Neuronal stem cell (in vitro differentiated cells): ENCODE measurements around the gene OR5H15.
"Not testable (repeated sequence)": the region's sequence is repeated elsewhere in the genome, so short reads cannot be mapped to it uniquely, and the experiment has no call there.

ENCODE experiments used
- DNase-seq: peaks from one replicate; pipeline ENCODE4 v3.0.0-alpha.2; 2013; ENCODE audit warnings: low spot score
- H2AFZ ChIP-seq: one replicate; pipeline ENCODE4 v1.6.1; 2013; ENCODE audit warnings: mild to moderate bottlenecking, low read length, inconsistent platforms
- H2AK5ac ChIP-seq: 2 replicates; pipeline ENCODE4 v1.6.1; 2013; ENCODE audit warnings: low read depth, mild to moderate bottlenecking, inconsistent platforms, low read length, moderate library complexity, mixed read lengths
- H2BK120ac ChIP-seq: 2 replicates; pipeline ENCODE4 v1.6.1; 2013; ENCODE audit warnings: low read depth, mild to moderate bottlenecking, inconsistent platforms, low read length, moderate library complexity, mixed read lengths
- H2BK12ac ChIP-seq: one replicate; pipeline ENCODE4 v1.6.1; 2013; ENCODE audit warnings: low read length, inconsistent platforms
- H2BK15ac ChIP-seq: 2 replicates; pipeline ENCODE4 v1.6.1; 2013; ENCODE audit warnings: mild to moderate bottlenecking, low read length, inconsistent platforms, mixed read lengths
- H2BK5ac ChIP-seq: one replicate; pipeline ENCODE4 v1.6.1; 2013; ENCODE audit warnings: inconsistent platforms, mild to moderate bottlenecking, low read length, moderate library complexity
- H3K14ac ChIP-seq: one replicate; pipeline ENCODE4 v1.6.1; 2013; ENCODE audit warnings: low read length, inconsistent platforms
- H3K18ac ChIP-seq: 2 replicates; pipeline ENCODE4 v1.6.1; 2013; ENCODE audit warnings: low read length, inconsistent platforms
- H3K23ac ChIP-seq: 2 replicates; pipeline ENCODE4 v1.6.1; 2013; ENCODE audit warnings: low read depth, mild to moderate bottlenecking, mixed read lengths, low read length, inconsistent platforms; ENCODE audit not compliant: poor library complexity
- H3K27ac ChIP-seq: replicated peaks from 3 replicates; pipeline ENCODE4 v1.5.1; 2013; ENCODE audit warnings: low read length, inconsistent platforms
- H3K27me3 ChIP-seq, 3 experiments: 2 replicates each; pipeline ENCODE4 v1.6.1; 2013; ENCODE audit warnings: low read length in 3 of 3, mild to moderate bottlenecking in 2 of 3, inconsistent platforms in 1 of 3, low read depth in 1 of 3, mixed read lengths in 1 of 3, moderate library complexity in 1 of 3; ENCODE audit not compliant: control insufficient read depth in 3 of 3, insufficient read depth in 3 of 3
- H3K36me3 ChIP-seq, 2 donors: replicated peaks in 1 of 2; 2 replicates each; pipeline ENCODE4 v1.6.1; 2013; ENCODE audit warnings: low read length in 2 of 2; ENCODE audit not compliant: control insufficient read depth in 2 of 2, insufficient read depth in 2 of 2
- H3K4ac ChIP-seq: 2 replicates; pipeline ENCODE4 v1.6.1; 2013; ENCODE audit warnings: inconsistent platforms, mild to moderate bottlenecking, low read length, moderate library complexity
- H3K4me1 ChIP-seq, 2 donors: 1 replicate in 1 of 2; 2 replicates in 1 of 2; pipeline ENCODE4 v1.6.1; 2013; ENCODE audit warnings: low read length in 2 of 2, low read depth in 1 of 2; ENCODE audit not compliant: control insufficient read depth in 2 of 2, insufficient read depth in 1 of 2
- H3K4me2 ChIP-seq: one replicate; pipeline ENCODE4 v1.6.1; 2013; ENCODE audit warnings: mild to moderate bottlenecking, low read length, inconsistent platforms; ENCODE audit not compliant: insufficient read depth, poor library complexity, severe bottlenecking
- H3K4me3 ChIP-seq, 2 donors: 2 replicates each; pipeline ENCODE4 v1.5.1; 2013; ENCODE audit warnings: low read length in 2 of 2, mild to moderate bottlenecking in 2 of 2, inconsistent platforms in 1 of 2, moderate library complexity in 1 of 2
- H3K79me1 ChIP-seq: one replicate; pipeline ENCODE4 v1.6.1; 2013; ENCODE audit warnings: low read depth, mild to moderate bottlenecking, inconsistent platforms, low read length, moderate library complexity
- H3K9ac ChIP-seq: one replicate; pipeline ENCODE4 v1.6.1; 2013; ENCODE audit warnings: mild to moderate bottlenecking, low read depth, low read length, inconsistent platforms; ENCODE audit not compliant: poor library complexity
- H3K9me3 ChIP-seq, 2 donors: replicated peaks in 1 of 2; 2 replicates each; pipeline versions ENCODE3 to v1.6.1; 2013; ENCODE audit warnings: low read length in 2 of 2, mild to moderate bottlenecking in 2 of 2, inconsistent platforms in 1 of 2, low read depth in 1 of 2, mixed read lengths in 1 of 2, moderate library complexity in 1 of 2; ENCODE audit not compliant: control insufficient read depth in 2 of 2, insufficient read depth in 1 of 2
- H4K8ac ChIP-seq: one replicate; pipeline ENCODE4 v1.6.1; 2013; ENCODE audit warnings: low read depth, mild to moderate bottlenecking, inconsistent platforms, low read length, moderate library complexity
- H4K91ac ChIP-seq: one replicate; pipeline ENCODE4 v1.6.1; 2013; ENCODE audit warnings: low read length, low read depth, mild to moderate bottlenecking, inconsistent platforms; ENCODE audit not compliant: poor library complexity
- WGBS, 2 donors: extraction: QIAGEN DNeasy Blood & Tissue Kit; methylation state at CpG; one replicate each; pipeline ENCODE4 v1.1.7; 2013; ENCODE audit warnings: missing lambda C conversion rate in 2 of 2, mixed read lengths in 1 of 2; ENCODE audit not compliant: insufficient read length in 2 of 2, insufficient replicate concordance in 1 of 2; ENCODE audit errors: extremely low coverage in 2 of 2; 5-methylcytosine and 5-hydroxymethylcytosine counted together

The OR5H15 gene

DNA sequence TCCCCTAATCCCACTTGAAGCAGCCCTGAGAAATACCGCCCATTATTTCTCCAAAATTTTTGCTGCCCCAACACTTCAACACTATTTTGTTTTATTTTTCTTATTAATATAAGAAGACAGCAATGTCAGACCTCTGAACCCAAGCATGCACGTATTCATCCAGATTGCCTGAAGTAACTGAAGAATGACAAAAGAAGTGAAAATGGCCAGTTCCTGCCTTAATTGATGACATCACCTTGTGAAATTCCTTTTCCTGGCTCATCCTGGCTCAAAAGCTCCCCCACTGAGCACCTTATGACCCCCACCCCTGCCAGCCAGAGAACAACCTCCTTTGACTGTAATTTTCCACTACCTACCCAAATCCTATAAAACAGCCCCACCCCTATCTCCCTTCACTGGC, 29.8 kb downstream of the OR5H15 start:
- not testable (repeated sequence) for H4K91ac ChIP-seq, H3K23ac ChIP-seq, H3K4me1 ChIP-seq, DNase-seq, H2BK5ac ChIP-seq, H3K36me3 ChIP-seq, H3K79me1 ChIP-seq, H3K9ac ChIP-seq, H2BK120ac ChIP-seq, H3K27ac ChIP-seq, H2AFZ ChIP-seq, H3K27me3 ChIP-seq, H3K4ac ChIP-seq, H3K4me3 ChIP-seq, H3K9me3 ChIP-seq, H2AK5ac ChIP-seq, H2BK12ac ChIP-seq, H3K4me2 ChIP-seq, H3K14ac ChIP-seq, H3K18ac ChIP-seq, H2BK15ac ChIP-seq, H4K8ac ChIP-seq
- no CpG with 5 or more reads among the region's 2 CpGs for WGBS, 2 donors

DNA sequence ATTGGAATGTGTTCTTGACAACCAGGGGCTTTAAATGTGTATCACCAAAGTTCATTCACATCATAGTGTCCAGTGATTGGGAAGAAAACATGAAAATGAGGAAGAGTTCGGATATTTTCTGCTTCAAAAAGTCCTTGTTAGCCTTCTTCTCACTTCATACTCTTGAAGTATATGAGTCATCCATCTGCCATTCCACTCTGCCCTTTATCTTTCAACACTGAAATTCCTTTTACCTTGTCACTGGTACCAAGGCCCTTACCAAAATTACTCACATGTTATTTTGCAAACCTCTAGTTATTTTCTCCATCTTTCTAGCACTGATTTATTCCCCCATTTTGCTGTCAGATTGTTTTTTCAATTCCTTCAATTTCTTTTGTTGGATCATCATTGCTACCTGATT, 32.5 kb downstream of the OR5H15 start:
- H3K36me3 ChIP-seq, result no peaks in the 10 kb centered on the region
- H2BK5ac ChIP-seq, result no peak overlapping the region
- no peak overlapping the region for H3K4ac ChIP-seq

DNA sequence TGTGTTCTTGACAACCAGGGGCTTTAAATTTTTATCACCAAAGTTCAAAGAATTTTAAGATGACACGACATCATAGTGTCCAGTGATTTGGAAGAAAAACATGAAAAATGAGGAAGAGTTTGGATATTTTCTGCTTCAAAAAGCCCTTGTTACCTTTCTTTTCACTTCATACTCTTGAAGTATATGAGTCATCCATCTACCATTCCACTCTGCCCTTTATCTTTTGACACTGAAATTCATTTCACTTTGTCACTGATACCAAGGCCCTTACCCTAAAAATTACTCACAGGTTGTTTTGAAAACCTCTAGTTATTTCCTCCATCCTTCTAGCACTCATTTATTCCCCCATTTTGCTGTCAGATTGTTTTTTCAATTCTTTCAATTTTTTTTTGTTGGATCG, 42.7 kb downstream of the OR5H15 start:
- Histone ChIP-seq H2BK120ac (no peak overlapping the region), H3K4me1 (no peaks in the 10 kb centered on the region), H3K18ac (no peak overlapping the region), H3K9ac (no peak overlapping the region), H2AFZ (no peak overlapping the region), H3K27me3 (no peaks in the 10 kb centered on the region), H2BK15ac (no peak overlapping the region), H3K23ac (no peak overlapping the region), H3K14ac (no peak overlapping the region), H4K8ac (no peak overlapping the region), H3K27ac (no peak overlapping the region), H4K91ac (no peak overlapping the region), H2AK5ac (no peak overlapping the region), H3K9me3 (no peaks in the 10 kb centered on the region), H3K36me3 (no peaks in the 10 kb centered on the region), H2BK12ac (no peak overlapping the region), H3K4me3 (no peak overlapping the region), H3K79me1 (no peaks in the 10 kb centered on the region), H3K4ac (no peak overlapping the region), H2BK5ac (no peak overlapping the region), H3K4me2 (no peak overlapping the region)
- WGBS, 2 donors, result no CpG with 5 or more reads among the region's 2 CpGs
- no peak for DNase-seq

More for the DNA sequence above, 32.5 kb downstream of the OR5H15 start:
- H3K23ac ChIP-seq, result no peak overlapping the region
- no peak overlapping the region for H2BK120ac ChIP-seq
- no peaks in the 10 kb centered on the region for H3K27me3 ChIP-seq
- no peak overlapping the region for H4K8ac ChIP-seq
- no CpG with 5 or more reads among the region's 1 CpG for WGBS, 2 donors
- H2AFZ ChIP-seq, result no peak overlapping the region
- no peak for DNase-seq
- H4K91ac ChIP-seq, result no peak overlapping the region
- H3K9ac ChIP-seq, result no peak overlapping the region
- no peak overlapping the region for H3K27ac ChIP-seq
- no peaks in the 10 kb centered on the region for H3K79me1 ChIP-seq
- H3K4me2 ChIP-seq, result no peak overlapping the region
- H3K14ac ChIP-seq, result no peak overlapping the region
- no peak overlapping the region for H2AK5ac ChIP-seq
- no peak overlapping the region for H3K18ac ChIP-seq
- no peak overlapping the region for H2BK12ac ChIP-seq
- no peak overlapping the region for H2BK15ac ChIP-seq
- H3K4me1 ChIP-seq, result no peaks in the 10 kb centered on the region
- no peak overlapping the region for H3K4me3 ChIP-seq
- H3K9me3 ChIP-seq, result no peaks in the 10 kb centered on the region

DNA sequence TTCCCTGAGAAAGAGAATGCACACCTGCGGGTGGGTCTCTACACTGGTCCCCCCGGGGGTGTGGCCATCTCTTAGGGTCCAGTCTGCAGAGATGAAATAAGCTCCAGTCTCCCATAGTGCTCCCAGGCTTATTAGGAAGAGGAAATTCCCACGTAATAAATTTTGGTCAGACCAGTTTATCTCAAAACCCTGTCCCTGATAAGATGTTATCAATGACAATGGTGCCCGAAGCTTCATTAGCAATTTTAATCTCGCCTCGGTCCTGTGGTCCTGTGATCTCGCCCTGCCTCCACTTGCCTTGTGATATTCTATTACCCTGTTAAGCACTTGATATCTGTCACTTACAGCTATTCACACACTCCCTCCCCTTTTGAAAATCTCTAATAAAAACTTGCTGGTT, 46.8 kb downstream of the OR5H15 start:
- Histone ChIP-seq H2BK5ac (no peak overlapping the region), H2BK15ac (no peak overlapping the region), H2BK120ac (no peak overlapping the region), H3K9ac (no peak overlapping the region), H4K91ac (no peak overlapping the region), H3K27ac (no peak overlapping the region), H4K8ac (no peak overlapping the region), H3K9me3 (no peaks in the 10 kb centered on the region), H3K79me1 (no peaks in the 10 kb centered on the region), H3K4me1 (no peaks in the 10 kb centered on the region), H3K36me3 (no peaks in the 10 kb centered on the region), H3K27me3 (no peaks in the 10 kb centered on the region), H3K18ac (no peak overlapping the region), H2BK12ac (no peak overlapping the region), H2AK5ac (no peak overlapping the region), H3K4me2 (no peak overlapping the region), H3K23ac (no peak overlapping the region), H3K4me3 (no peak overlapping the region), H3K4ac (no peak overlapping the region), H3K14ac (no peak overlapping the region), H2AFZ (no peak overlapping the region)
- DNase-seq, result no peak
- no CpG with 5 or more reads among the region's 7 CpGs for WGBS, 2 donors
